ENCODE data around the gene IQUB.

Gene IQUB

GRCh38 chr7:123435080-123435700 is 99.2 kb downstream of the IQUB start:
- no peak for DNase-seq (ENCODE audit: low read depth)

GRCh38 chr7:123433665-123434064 is 100.7 kb downstream of the IQUB start:
- H3K4me3 ChIP-seq (ENCODE audit: low read length) = no peak overlapping the region
- DNase-seq (ENCODE audit: low read depth) = no peak
- TF ChIP-seq, protein P1, sequence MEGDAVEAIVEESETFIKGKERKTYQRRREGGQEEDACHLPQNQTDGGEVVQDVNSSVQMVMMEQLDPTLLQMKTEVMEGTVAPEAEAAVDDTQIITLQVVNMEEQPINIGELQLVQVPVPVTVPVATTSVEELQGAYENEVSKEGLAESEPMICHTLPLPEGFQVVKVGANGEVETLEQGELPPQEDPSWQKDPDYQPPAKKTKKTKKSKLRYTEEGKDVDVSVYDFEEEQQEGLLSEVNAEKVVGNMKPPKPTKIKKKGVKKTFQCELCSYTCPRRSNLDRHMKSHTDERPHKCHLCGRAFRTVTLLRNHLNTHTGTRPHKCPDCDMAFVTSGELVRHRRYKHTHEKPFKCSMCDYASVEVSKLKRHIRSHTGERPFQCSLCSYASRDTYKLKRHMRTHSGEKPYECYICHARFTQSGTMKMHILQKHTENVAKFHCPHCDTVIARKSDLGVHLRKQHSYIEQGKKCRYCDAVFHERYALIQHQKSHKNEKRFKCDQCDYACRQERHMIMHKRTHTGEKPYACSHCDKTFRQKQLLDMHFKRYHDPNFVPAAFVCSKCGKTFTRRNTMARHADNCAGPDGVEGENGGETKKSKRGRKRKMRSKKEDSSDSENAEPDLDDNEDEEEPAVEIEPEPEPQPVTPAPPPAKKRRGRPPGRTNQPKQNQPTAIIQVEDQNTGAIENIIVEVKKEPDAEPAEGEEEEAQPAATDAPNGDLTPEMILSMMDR (conservative IDR thresholded peaks at IDR 0.05; ENCODE audit: low read depth, low read length) = no peak

More at GRCh38 chr7:123435080-123435700, 99.2 kb downstream of the IQUB start:
- H3K4me3 ChIP-seq (ENCODE audit: low read length) = no peak overlapping the region
- TF ChIP-seq, protein P1 (conservative IDR thresholded peaks at IDR 0.05; ENCODE audit: low read depth, low read length) = no peak

DNA sequence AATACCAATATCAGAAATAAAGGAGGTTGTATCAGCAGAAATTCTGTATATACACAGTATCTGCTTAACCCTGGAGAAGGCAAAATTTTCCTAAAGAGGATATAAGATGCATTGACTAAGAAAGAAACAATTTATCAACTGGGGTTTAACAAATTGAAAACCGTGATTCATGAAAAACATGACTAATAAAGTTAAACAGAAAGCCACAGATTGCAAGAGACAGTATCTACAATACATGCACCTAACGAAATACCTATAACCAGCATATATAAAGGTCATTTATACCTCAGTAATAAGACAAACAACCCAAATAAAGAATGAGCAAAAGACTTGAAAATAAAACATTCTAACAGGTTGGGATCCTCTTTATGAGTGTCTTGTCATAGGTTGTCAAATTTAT is 101.8 kb downstream of the IQUB start:
- DNase-seq (ENCODE audit: low read depth) = no peak
- H3K4me3 ChIP-seq (ENCODE audit: low read length) = no peak overlapping the region
- TF ChIP-seq, protein P1 (conservative IDR thresholded peaks at IDR 0.05; ENCODE audit: low read depth, low read length) = no peak

DNA sequence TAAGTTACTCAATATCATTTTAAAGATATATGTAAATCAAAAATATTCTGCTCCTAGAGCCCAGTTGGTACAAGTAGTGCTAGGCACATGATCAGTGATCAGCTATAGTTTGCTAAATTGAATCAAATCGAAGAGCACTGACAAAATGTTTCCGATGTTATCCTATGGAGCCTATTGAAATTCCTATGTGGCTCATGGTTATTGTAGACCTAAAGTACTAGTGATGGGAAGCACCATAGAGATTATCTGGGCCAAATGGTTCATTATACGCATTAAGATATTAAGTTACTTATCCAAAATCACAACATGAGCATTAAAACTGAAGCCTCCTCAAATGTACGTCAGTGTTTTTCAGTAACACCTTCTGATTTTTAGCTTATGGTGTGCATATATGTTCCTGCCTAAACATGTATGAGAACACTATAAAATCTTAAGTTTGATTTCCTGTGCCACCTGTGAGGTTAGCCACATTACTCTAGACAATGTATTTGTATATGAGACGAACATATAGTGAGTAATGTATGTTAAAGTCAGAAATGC is 103.2 kb downstream of the IQUB start:
- no peak for DNase-seq (ENCODE audit: low read depth)
- TF ChIP-seq, protein P1 (conservative IDR thresholded peaks at IDR 0.05; ENCODE audit: low read depth, low read length) = no peak
- no peak overlapping the region for H3K4me3 ChIP-seq (ENCODE audit: low read length)

DNA sequence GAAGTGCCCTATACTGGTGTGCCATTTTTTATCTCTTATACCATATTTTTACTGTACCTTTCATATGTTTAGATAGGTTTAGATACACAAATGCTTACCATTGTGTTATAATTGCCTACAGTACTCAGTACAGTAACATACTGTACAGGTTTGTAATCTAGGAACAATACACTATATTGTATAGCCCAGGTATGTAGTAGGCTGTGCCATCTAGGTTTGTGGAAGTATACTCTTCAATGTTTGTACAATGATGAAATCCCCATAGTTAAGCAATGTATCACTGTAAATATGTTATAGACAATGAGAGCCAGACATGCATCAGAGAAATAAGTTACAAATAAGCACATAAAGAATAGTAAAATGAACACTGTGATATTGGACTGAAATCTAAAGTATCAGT is 109.1 kb downstream of the IQUB start:
- DNase-seq (ENCODE audit: low read depth) = no peak
- TF ChIP-seq, protein P1 (conservative IDR thresholded peaks at IDR 0.05; ENCODE audit: low read depth, low read length) = no peak
- H3K4me3 ChIP-seq (ENCODE audit: low read length) = no peak overlapping the region

- TF ChIP-seq, protein P1 (conservative IDR thresholded peaks at IDR 0.05; ENCODE audit: low read depth, low read length) = no peak
- DNase-seq (ENCODE audit: low read depth) = no peak
These were observed 109.9 kb downstream of the IQUB start for GRCh38 chr7:123424463-123424862.

DNA sequence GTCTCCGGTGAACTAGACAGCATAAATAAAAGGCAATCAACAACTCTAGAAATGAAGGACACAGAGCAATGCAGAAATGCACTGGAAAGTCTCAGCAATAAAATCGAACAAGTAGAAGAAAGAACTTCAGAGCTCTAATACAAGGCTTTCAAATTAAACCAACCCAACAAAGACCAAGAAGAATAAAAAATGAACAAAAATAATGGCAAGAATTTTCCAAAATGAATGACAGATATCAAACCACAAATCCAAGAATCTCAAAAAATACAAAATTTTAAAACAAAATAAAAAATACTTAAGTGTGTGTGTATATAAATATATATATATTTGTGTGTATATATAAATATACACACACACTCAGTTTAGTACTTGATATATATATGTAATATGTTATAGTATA is 110.8 kb downstream of the IQUB start:
- no peak for DNase-seq (ENCODE audit: low read depth)
- no peak overlapping the region for H3K4me3 ChIP-seq (ENCODE audit: low read length)
- TF ChIP-seq, protein P1 (conservative IDR thresholded peaks at IDR 0.05; ENCODE audit: low read depth, low read length) = no peak

More at GRCh38 chr7:123424463-123424862, 109.9 kb downstream of the IQUB start:
- no peak overlapping the region for H3K4me3 ChIP-seq (ENCODE audit: low read length)

All from retinal pigment epithelial cell (primary cell).